Neuron (in vitro differentiated cells): ENCODE data around the gene DPH2.

Source experiments
- H2AFZ ChIP-seq: one replicate; pipeline ENCODE4 v1.6.1; 2013; ENCODE audit warnings: low read depth, mild to moderate bottlenecking, inconsistent platforms, low read length, moderate library complexity
- H3K27me3 ChIP-seq: one replicate; pipeline ENCODE4 v1.6.1; 2013; ENCODE audit warnings: low read length; ENCODE audit not compliant: insufficient read depth
- H3K36me3 ChIP-seq: one replicate; pipeline ENCODE4 v1.6.1; 2013; ENCODE audit warnings: low read length; ENCODE audit not compliant: insufficient read depth
- H3K4me1 ChIP-seq: one replicate; pipeline ENCODE4 v1.6.1; 2013; ENCODE audit warnings: low read length; ENCODE audit not compliant: insufficient read depth
- H3K4me3 ChIP-seq: 2 replicates; pipeline ENCODE4 v1.5.1; 2013; ENCODE audit warnings: mild to moderate bottlenecking, low read length, moderate library complexity
- H3K9me3 ChIP-seq: one replicate; pipeline ENCODE4 v1.6.1; 2013; ENCODE audit warnings: low read length

The DPH2 gene

DNA sequence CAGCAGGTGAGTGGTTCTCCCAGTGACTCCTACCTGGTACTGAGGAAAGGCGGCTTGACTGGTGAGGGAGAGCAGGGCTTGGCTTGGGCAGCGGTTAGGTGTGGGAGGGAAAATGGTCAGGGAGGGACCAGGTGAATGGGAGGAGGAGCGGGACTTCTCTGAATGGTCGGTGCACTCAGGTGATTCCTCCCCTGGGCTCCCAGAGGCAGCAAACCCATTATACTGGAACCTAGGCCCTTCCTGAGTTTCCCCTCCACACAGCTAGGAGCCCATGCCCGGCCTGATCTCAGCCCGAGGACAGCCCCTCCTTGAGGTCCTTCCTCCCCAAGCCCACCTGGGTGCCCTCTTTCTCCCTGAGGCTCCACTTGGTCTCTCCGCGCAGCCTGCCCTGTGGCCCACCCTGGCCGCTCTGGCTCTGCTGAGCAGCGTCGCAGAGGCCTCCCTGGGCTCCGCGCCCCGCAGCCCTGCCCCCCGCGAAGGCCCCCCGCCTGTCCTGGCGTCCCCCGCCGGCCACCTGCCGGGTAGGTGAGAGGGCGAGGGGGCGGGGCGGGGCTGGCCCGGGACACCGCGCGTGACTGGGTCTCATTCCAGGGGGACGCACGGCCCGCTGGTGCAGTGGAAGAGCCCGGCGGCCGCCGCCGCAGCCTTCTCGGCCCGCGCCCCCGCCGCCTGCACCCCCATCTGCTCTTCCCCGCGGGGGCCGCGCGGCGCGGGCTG lies 33.9 kb upstream of the DPH2 start:
- no peaks in the 10 kb centered on the region for H3K36me3 ChIP-seq
- peaks cover 2% of the 10 kb centered on the region for H3K4me1 ChIP-seq
- no peak overlapping the region for H2AFZ ChIP-seq
- H3K9me3 ChIP-seq: no peaks in the 10 kb centered on the region
- peak overlapping the region; percentile 25 for H3K4me3 ChIP-seq
- H3K27me3 ChIP-seq: no peaks in the 10 kb centered on the region

GRCh38 chr1:43936431-43937151 lies 33.2 kb upstream of the DPH2 start:
- H3K36me3 ChIP-seq: no peaks in the 10 kb centered on the region
- H3K27me3 ChIP-seq: no peaks in the 10 kb centered on the region
- no peak overlapping the region for H2AFZ ChIP-seq
- H3K4me3 ChIP-seq: peak overlapping the region; percentile 25
- H3K4me1 ChIP-seq: peaks cover 2% of the 10 kb centered on the region
- no peaks in the 10 kb centered on the region for H3K9me3 ChIP-seq

DNA sequence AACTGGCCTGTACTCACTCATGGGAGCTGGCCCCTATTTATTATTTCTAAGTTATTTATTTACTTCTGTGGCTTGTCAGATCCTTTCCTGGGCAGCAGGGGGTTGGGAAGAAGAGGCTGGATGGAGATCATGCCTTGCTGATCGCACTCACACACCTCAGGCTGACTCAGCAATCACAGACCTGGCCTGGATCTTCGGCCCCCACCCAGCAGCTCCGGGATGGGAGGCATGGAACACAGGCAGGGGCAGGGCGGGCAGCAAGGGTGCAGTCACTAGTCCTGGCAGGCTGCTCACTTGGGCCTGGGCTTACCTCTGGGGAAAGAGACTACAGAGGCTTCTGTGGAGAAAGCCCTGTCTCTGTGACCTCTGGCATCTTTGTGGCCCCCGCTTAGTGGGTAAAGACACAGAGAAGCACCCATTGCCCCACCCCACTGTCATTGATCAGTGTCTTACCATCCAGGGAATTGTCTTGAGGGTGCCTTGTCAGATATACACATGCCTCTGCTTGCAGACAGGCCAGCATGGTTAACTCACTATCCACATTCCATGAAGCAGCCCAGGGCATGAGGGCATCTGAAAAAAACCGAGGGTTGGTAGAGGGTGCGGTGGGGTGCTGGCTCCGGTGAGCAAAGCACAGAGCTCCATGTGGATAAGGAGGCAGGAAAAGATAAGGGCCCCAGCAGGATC lies 32.5 kb upstream of the DPH2 start:
- Histone ChIP-seq H3K4me1 (peaks cover 2% of the 10 kb centered on the region), H3K9me3 (no peaks in the 10 kb centered on the region), H3K36me3 (no peaks in the 10 kb centered on the region), H3K4me3 (no peak overlapping the region), H2AFZ (no peak overlapping the region), H3K27me3 (no peaks in the 10 kb centered on the region)

- H2AFZ ChIP-seq: no peak overlapping the region
- no peaks in the 10 kb centered on the region for H3K9me3 ChIP-seq
- no peaks in the 10 kb centered on the region for H3K27me3 ChIP-seq
- no peaks in the 10 kb centered on the region for H3K36me3 ChIP-seq
- peaks cover 2% of the 10 kb centered on the region for H3K4me1 ChIP-seq
- no peak overlapping the region for H3K4me3 ChIP-seq
Measured at GRCh38 chr1:43938383-43938782, 31.4 kb upstream of the DPH2 start.

GRCh38 chr1:43938892-43939587 lies 30.8 kb upstream of the DPH2 start:
- no peak overlapping the region for H3K4me3 ChIP-seq
- H3K36me3 ChIP-seq: no peaks in the 10 kb centered on the region
- H2AFZ ChIP-seq: no peak overlapping the region
- H3K9me3 ChIP-seq: no peaks in the 10 kb centered on the region
- peaks cover 2% of the 10 kb centered on the region for H3K4me1 ChIP-seq
- H3K27me3 ChIP-seq: no peaks in the 10 kb centered on the region

DNA sequence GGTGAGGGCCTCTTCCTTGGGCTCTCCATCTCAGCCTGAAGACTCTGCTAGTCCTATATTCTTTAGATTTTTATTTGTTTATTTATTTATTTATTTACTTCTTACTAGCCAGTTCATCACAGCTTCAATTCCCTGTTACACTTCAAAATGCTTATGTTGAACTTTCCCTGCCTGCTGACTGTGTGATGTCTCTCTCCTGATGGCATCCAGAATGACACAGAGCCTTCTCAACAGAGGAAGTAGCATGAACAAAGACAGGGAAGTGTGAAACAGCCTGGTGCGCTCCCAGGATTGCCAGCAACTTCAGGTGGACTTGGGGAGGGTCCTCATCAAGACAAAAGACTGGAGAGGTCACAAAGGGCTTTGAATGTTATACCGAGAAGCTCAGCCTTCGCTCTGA lies 27.4 kb upstream of the DPH2 start:
- H2AFZ ChIP-seq: no peak overlapping the region
- no peaks in the 10 kb centered on the region for H3K9me3 ChIP-seq
- peaks cover 8% of the 10 kb centered on the region for H3K4me1 ChIP-seq
- no peak overlapping the region for H3K4me3 ChIP-seq
- no peaks in the 10 kb centered on the region for H3K36me3 ChIP-seq
- no peaks in the 10 kb centered on the region for H3K27me3 ChIP-seq

- H3K36me3 ChIP-seq: peaks cover 3% of the 10 kb centered on the region
- no peak overlapping the region for H3K4me3 ChIP-seq
- H3K4me1 ChIP-seq: peaks cover 19% of the 10 kb centered on the region
- H3K27me3 ChIP-seq: no peaks in the 10 kb centered on the region
- H2AFZ ChIP-seq: no peak overlapping the region
- no peaks in the 10 kb centered on the region for H3K9me3 ChIP-seq
Measured at GRCh38 chr1:43944860-43945259, 24.9 kb upstream of the DPH2 start.

GRCh38 chr1:43945674-43946235 lies 24.1 kb upstream of the DPH2 start:
- peaks cover 19% of the 10 kb centered on the region for H3K4me1 ChIP-seq
- H2AFZ ChIP-seq: peak overlapping the region; percentile 14
- H3K4me3 ChIP-seq: peak overlapping the region; percentile 71
- no peaks in the 10 kb centered on the region for H3K9me3 ChIP-seq
- no peaks in the 10 kb centered on the region for H3K27me3 ChIP-seq
- peaks cover 9% of the 10 kb centered on the region for H3K36me3 ChIP-seq

- peak within 1 kb of the TSS; percentile 36 for H2AFZ ChIP-seq
- H3K27me3 ChIP-seq: no peaks in the 10 kb centered on the region
- peaks cover 19% of the 10 kb centered on the region for H3K4me1 ChIP-seq
- H3K4me3 ChIP-seq: peak within 1 kb of the TSS; percentile 71
- peaks cover 10% of the 10 kb centered on the region for H3K36me3 ChIP-seq
- no peaks in the 10 kb centered on the region for H3K9me3 ChIP-seq
Measured at GRCh38 chr1:43946236-43947060, 23.4 kb upstream of the DPH2 start, which contains the start of gene IPO13. Gene IPO13 (plus strand): TSS chr1:43946950. CDS start chr1:43947601, 651 bp downstream.

GRCh38 chr1:43947061-43947873 lies 22.5 kb upstream of the DPH2 start:
- H3K4me1 ChIP-seq: peaks cover 19% of the 10 kb centered on the region
- H3K36me3 ChIP-seq: peaks cover 10% of the 10 kb centered on the region
- no peaks in the 10 kb centered on the region for H3K9me3 ChIP-seq
- H2AFZ ChIP-seq: peak overlapping the region; percentile 36
- H3K4me3 ChIP-seq: peak overlapping the region; percentile 71
- no peaks in the 10 kb centered on the region for H3K27me3 ChIP-seq

- H2AFZ ChIP-seq: no peak overlapping the region
- H3K4me3 ChIP-seq: peak overlapping the region; percentile 71
- H3K4me1 ChIP-seq: peaks cover 22% of the 10 kb centered on the region
- H3K9me3 ChIP-seq: no peaks in the 10 kb centered on the region
- H3K27me3 ChIP-seq: no peaks in the 10 kb centered on the region
- H3K36me3 ChIP-seq: peaks cover 10% of the 10 kb centered on the region
Measured at GRCh38 chr1:43947874-43948437, 21.9 kb upstream of the DPH2 start.
